Sigmoid colon (tissue), 7 donors: ENCODE measurements around the gene NRBP1. TPM values are rescaled to one million over a fixed set of nuclear protein-coding genes. Genes with fewer than 3 reads are reported as not detected.

Experiments used
- DNase-seq: peaks from one replicate; pipeline ENCODE4 v3.0.0-alpha.2; 2019
- H3K27ac ChIP-seq, 4 donors: fragments of 200-600 bp; sonication (generic); one replicate each; pipeline ENCODE4 v1.5.1; 2016 to 2019; ENCODE audit warnings: mild to moderate bottlenecking in 1 of 4
- H3K27me3 ChIP-seq, 3 donors: fragments of 200-600 bp; sonication (generic); one replicate each; pipeline ENCODE4 v1.5.1; 2019; ENCODE audit warnings: mild to moderate bottlenecking in 1 of 3
- H3K36me3 ChIP-seq, 4 donors: fragments of 200-600 bp; sonication (generic); one replicate each; pipeline ENCODE4 v1.5.1; 2016 to 2019
- H3K4me1 ChIP-seq, 4 donors: fragments of 200-600 bp; sonication (generic); one replicate each; pipeline ENCODE4 v1.5.1; 2017 to 2019
- H3K4me3 ChIP-seq, 4 donors: fragments of 200-600 bp; sonication (generic); one replicate each; pipeline ENCODE4 v1.5.1; 2017 to 2019; ENCODE audit warnings: mild to moderate bottlenecking in 2 of 4, moderate library complexity in 1 of 4
- H3K9me3 ChIP-seq, 4 donors: fragments of 200-600 bp in 3 of 4; sonication (generic) in 3 of 4; one replicate each; pipeline versions ENCODE4 v1.5.1 to v1.6.1; 2013 to 2019
- EP300 ChIP-seq, 4 donors: sonication (generic); formaldehyde crosslinking; IDR thresholded peaks; one replicate each; pipeline ENCODE4 v1.6.1; 2017; ENCODE audit warnings: antibody characterized with exemption in 4 of 4
- POLR2A ChIP-seq, 2 donors: fragments of 450-650 bp; IDR thresholded peaks; one replicate each; pipeline ENCODE4 v1.6.1; 2016; ENCODE audit warnings: antibody characterized with exemption in 2 of 2, mild to moderate bottlenecking in 2 of 2, moderate library complexity in 2 of 2
- POLR2AphosphoS5 ChIP-seq, 4 donors: sonication (generic); formaldehyde crosslinking; IDR thresholded peaks; one replicate each; pipeline ENCODE4 v1.6.1; 2017; ENCODE audit warnings: antibody characterized with exemption in 4 of 4
- WGBS, 2 donors: extraction: QIAGEN DNeasy Blood & Tissue Kit; methylation state at CpG; one replicate each; pipeline ENCODE4 v1.1.7; 2013; 5-methylcytosine and 5-hydroxymethylcytosine counted together
- intact Hi-C: fragments of 100-400 bp; cut with DNase I; formaldehyde crosslinking; loops from one replicate; pipeline ENCODE4 v1.15.1; 2023
- polyA plus RNA-seq, 3 donors: library from polyadenylated mRNA; stranded (reverse); fragments of 200-250 nt; gene quantifications; one replicate each; pipeline ENCODE4 v1.2.3, GENCODE V29; 2013
- total RNA-seq, 4 donors: library from RNA; depleted of rRNA; stranded (reverse); fragments of >200 nt; gene quantifications; one replicate each; pipeline ENCODE4 v1.1.0, GENCODE V29; 2016
- TF ChIP-seq, protein P1 (sequence below), 4 experiments: fragments of 450-650 bp in 3 of 4; fragments of 200-600 bp in 1 of 4; IDR thresholded peaks; one replicate each; pipeline ENCODE4 v1.5.1; 2016 to 2019; ENCODE audit warnings: antibody characterized with exemption in 4 of 4, mild to moderate bottlenecking in 3 of 4, moderate library complexity in 2 of 4
- donor health status: healthy with polysubstance abuse.
- donor health status: Bipolar disorder and iron deficiency.
- donor health status: healthy.

The NRBP1 gene
- total and polyA plus RNA-seq, 7 donors: 60.8 to 93.5 (median 78.5) TPM

DNA sequence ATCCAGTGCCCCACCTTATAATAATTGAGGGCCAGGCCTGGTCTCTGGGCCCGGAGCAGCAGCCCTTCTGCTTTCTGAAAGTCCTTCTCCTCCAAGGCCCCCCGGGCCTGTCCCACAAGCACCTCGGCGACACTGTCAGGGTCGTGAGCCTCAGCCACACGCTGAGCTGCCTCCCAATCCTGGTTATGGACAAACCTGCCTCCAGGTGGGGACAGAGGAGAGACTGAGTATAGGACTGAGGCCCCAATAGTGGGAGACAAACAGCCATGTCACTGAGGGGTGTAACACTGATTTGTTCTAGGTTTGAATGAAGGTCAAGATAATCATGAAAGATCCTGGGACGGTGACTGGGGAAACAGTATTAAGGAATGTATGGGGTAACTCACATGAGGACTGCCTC, 25.5 kb downstream of the NRBP1 start:
- intact Hi-C loops: no loop called here
- TF ChIP-seq EP300 (IDR thresholded peaks at IDR 0.05): no peak
- TF ChIP-seq, protein P1, sequence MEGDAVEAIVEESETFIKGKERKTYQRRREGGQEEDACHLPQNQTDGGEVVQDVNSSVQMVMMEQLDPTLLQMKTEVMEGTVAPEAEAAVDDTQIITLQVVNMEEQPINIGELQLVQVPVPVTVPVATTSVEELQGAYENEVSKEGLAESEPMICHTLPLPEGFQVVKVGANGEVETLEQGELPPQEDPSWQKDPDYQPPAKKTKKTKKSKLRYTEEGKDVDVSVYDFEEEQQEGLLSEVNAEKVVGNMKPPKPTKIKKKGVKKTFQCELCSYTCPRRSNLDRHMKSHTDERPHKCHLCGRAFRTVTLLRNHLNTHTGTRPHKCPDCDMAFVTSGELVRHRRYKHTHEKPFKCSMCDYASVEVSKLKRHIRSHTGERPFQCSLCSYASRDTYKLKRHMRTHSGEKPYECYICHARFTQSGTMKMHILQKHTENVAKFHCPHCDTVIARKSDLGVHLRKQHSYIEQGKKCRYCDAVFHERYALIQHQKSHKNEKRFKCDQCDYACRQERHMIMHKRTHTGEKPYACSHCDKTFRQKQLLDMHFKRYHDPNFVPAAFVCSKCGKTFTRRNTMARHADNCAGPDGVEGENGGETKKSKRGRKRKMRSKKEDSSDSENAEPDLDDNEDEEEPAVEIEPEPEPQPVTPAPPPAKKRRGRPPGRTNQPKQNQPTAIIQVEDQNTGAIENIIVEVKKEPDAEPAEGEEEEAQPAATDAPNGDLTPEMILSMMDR (IDR thresholded peaks at IDR 0.05): no peak
- no peak for TF ChIP-seq POLR2A (IDR thresholded peaks at IDR 0.05)
- TF ChIP-seq POLR2AphosphoS5 (IDR thresholded peaks at IDR 0.05): no peak
- Histone ChIP-seq H3K4me1 (no peaks in the 10 kb centered on the region), H3K27me3 (no peaks in the 10 kb centered on the region), H3K36me3 (peaks cover 14 to 99% (median 51%) of the 10 kb centered on the region in 4 donors), H3K9me3 (no peaks in the 10 kb centered on the region), H3K4me3 (no peak overlapping the region), H3K27ac (no peak overlapping the region)
- 92 to 94% methylated on average over 7 of the region's 7 CpGs for WGBS, 2 donors
- no peak for DNase-seq

GRCh38 chr2:27461118-27461517, 32.7 kb downstream of the NRBP1 start:
- WGBS, 2 donors: 79 to 88% methylated on average over 8 of the region's 8 CpGs
- H3K36me3 ChIP-seq: peaks cover 13 to 78% (median 24%) of the 10 kb centered on the region in 4 donors
- H3K27ac ChIP-seq: no peak overlapping the region
- H3K9me3 ChIP-seq: no peaks in the 10 kb centered on the region
- TF ChIP-seq POLR2A (IDR thresholded peaks at IDR 0.05) (no peak), EP300 (IDR thresholded peaks at IDR 0.05) (no peak), POLR2AphosphoS5 (IDR thresholded peaks at IDR 0.05) (no peak)
- TF ChIP-seq, protein P1 (IDR thresholded peaks at IDR 0.05): no peak
- no peaks in the 10 kb centered on the region for H3K27me3 ChIP-seq
- no peak for DNase-seq
- H3K4me3 ChIP-seq: no peak overlapping the region
- intact Hi-C loops: no loop called here
- no peaks in the 10 kb centered on the region for H3K4me1 ChIP-seq

GRCh38 chr2:27464443-27464842, 36.0 kb downstream of the NRBP1 start:
- DNase-seq: no peak
- no peaks in the 10 kb centered on the region for H3K4me1 ChIP-seq
- no peak overlapping the region for H3K4me3 ChIP-seq
- no peak overlapping the region for H3K27ac ChIP-seq
- no peak for TF ChIP-seq POLR2A (IDR thresholded peaks at IDR 0.05)
- no peak for TF ChIP-seq EP300 (IDR thresholded peaks at IDR 0.05)
- no peak for TF ChIP-seq POLR2AphosphoS5 (IDR thresholded peaks at IDR 0.05)
- TF ChIP-seq, protein P1 (IDR thresholded peaks at IDR 0.05): no peak
- H3K36me3 ChIP-seq: peaks cover 2 to 45% (median 7%) of the 10 kb centered on the region in 4 donors
- no peaks in the 10 kb centered on the region for H3K9me3 ChIP-seq
- H3K27me3 ChIP-seq: no peaks in the 10 kb centered on the region
- intact Hi-C loops: no loop called here
- 95 to 98% methylated on average over 7 of the region's 7 CpGs for WGBS, 2 donors

DNA sequence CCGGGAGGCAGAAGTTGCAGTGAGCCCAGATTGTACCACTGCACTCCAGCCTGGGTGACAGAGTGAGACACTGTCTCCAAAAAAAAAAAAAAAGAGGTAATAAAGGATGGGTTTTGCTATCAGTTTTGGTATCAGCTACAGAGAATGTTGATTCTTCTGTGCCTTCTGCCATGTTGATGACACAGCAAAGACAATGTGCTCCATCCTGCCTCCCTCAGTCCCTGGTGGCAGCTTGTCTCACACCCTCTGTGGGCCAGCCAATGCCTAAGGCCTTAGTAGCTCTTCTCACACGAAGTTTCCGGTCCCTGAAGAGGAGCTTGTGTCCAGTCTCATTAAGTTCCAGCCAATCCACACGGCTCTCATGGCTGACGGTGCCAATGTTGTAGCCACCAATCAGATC, 43.5 kb downstream of the NRBP1 start:
- peaks cover 0 to 60% (median 15%) of the 10 kb centered on the region in 4 donors for H3K36me3 ChIP-seq
- no peak for TF ChIP-seq POLR2AphosphoS5 (IDR thresholded peaks at IDR 0.05)
- TF ChIP-seq EP300 (IDR thresholded peaks at IDR 0.05): no peak
- no peak for TF ChIP-seq POLR2A (IDR thresholded peaks at IDR 0.05)
- TF ChIP-seq, protein P1 (IDR thresholded peaks at IDR 0.05): no peak
- WGBS, 2 donors: 95 to 96% methylated on average over 5 of the region's 5 CpGs

GRCh38 chr2:27485496-27485895, 57.1 kb downstream of the NRBP1 start:
- no peaks in the 10 kb centered on the region for H3K27me3 ChIP-seq
- WGBS, 2 donors: 83 to 86% methylated on average over 3 of the region's 3 CpGs
- peaks cover 7 to 52% (median 12%) of the 10 kb centered on the region in 4 donors for H3K36me3 ChIP-seq
- TF ChIP-seq EP300 (IDR thresholded peaks at IDR 0.05) (no peak), POLR2A (IDR thresholded peaks at IDR 0.05) (no peak), POLR2AphosphoS5 (IDR thresholded peaks at IDR 0.05) (no peak)
- TF ChIP-seq, protein P1 (IDR thresholded peaks at IDR 0.05): no peak
- H3K4me3 ChIP-seq: no peak overlapping the region
- intact Hi-C loops: no loop called here
- no peak overlapping the region for H3K27ac ChIP-seq
- H3K9me3 ChIP-seq: no peaks in the 10 kb centered on the region
- no peak for DNase-seq
- peaks cover 0 to 13% (median 9%) of the 10 kb centered on the region in 4 donors for H3K4me1 ChIP-seq

More for the DNA sequence above, 43.5 kb downstream of the NRBP1 start:
- Histone ChIP-seq H3K4me1 (no peaks in the 10 kb centered on the region), H3K4me3 (no peak overlapping the region), H3K27ac (no peak overlapping the region), H3K27me3 (no peaks in the 10 kb centered on the region), H3K9me3 (no peaks in the 10 kb centered on the region)
- DNase-seq: no peak
- intact Hi-C loops: no loop called here
